Testis (tissue), 3 donors: ENCODE results near the gene ELF1. TPM values are rescaled to one million over a fixed set of nuclear protein-coding genes. Genes with fewer than 3 reads are reported as not detected.

Experiments
- DNase-seq: peaks from one replicate; pipeline ENCODE4 v3.0.0-alpha.2; 2019
- H3K27ac ChIP-seq, 2 donors: fragments of 200-600 bp; sonication (generic); one replicate each; pipeline ENCODE4 v1.5.1; 2019
- H3K27me3 ChIP-seq: fragments of 200-600 bp; sonication (generic); one replicate; pipeline ENCODE4 v1.5.1; 2019
- H3K36me3 ChIP-seq: fragments of 200-600 bp; sonication (generic); one replicate; pipeline ENCODE4 v1.5.1; 2017; ENCODE audit warnings: low read depth; ENCODE audit errors: missing control alignments
- H3K4me1 ChIP-seq: fragments of 200-600 bp; sonication (generic); one replicate; pipeline ENCODE4 v1.5.1; 2019
- H3K4me3 ChIP-seq, 2 donors: fragments of 200-600 bp; sonication (generic); one replicate each; pipeline ENCODE4 v1.5.1; 2017 to 2019
- H3K9me3 ChIP-seq: fragments of 200-600 bp; sonication (generic); one replicate; pipeline ENCODE4 v1.5.1; 2017
- POLR2A ChIP-seq: fragments of 450-650 bp; IDR thresholded peaks from one replicate; pipeline ENCODE4 v1.6.1; 2017; ENCODE audit warnings: antibody characterized with exemption, mild to moderate bottlenecking, moderate library complexity
- WGBS, 2 donors: methylation state at CpG; one replicate each; pipeline ENCODE4 v1.1.5; 2018; 5-methylcytosine and 5-hydroxymethylcytosine counted together
- intact Hi-C: fragments of 100-400 bp; cut with DNase I; formaldehyde crosslinking; loops from one replicate; pipeline ENCODE4 v1.15.1; 2023; ENCODE audit warnings: low total_unique reads
- polyA plus RNA-seq: library from polyadenylated mRNA; stranded (reverse); fragments of 350-450 nt; fragmentation: Illumina TruSeq; extraction: RNeasy Lipid Tissue Mini Kit (QIAGEN cat#74804); gene quantifications from one replicate; pipeline ENCODE4 v1.2.3, GENCODE V29; 2014; ENCODE audit warnings: low read depth, low replicate concordance; ENCODE audit not compliant: insufficient read depth
- total RNA-seq, 2 donors: library from RNA; depleted of rRNA; stranded (reverse); fragments of >200 nt; gene quantifications; one replicate each; pipeline ENCODE4 v1.2.3, GENCODE V29; 2016
- TF ChIP-seq, protein P1 (sequence below), 3 experiments: fragments of 450-650 bp in 2 of 3; fragments of 200-600 bp in 1 of 3; sonication (generic) in 1 of 3; IDR thresholded peaks; one replicate each; pipeline ENCODE4 v1.5.1; 2016 to 2019; ENCODE audit warnings: antibody characterized with exemption in 3 of 3, mild to moderate bottlenecking in 2 of 3, moderate library complexity in 1 of 3

Gene ELF1
- total and polyA plus RNA-seq, 3 donors from 2014 or later = 32.8 to 67.5 (median 54.8) TPM

DNA sequence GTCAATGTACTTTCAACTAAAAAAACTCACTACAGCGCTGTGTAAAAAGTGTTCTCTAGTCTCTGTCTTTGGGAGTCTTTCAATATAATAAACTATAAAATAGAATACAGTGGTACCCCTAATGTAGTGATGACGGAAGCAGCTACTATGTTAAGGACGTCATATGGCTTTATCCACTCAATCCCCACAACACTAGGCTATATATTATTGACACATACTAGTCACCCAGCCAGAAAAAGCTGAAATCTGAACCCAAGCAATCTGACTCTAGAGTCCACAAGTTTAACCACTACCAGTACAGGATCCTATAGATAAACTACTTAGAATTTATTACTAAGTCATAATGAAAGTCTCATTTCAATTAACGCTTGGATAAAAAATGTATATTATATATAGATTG lies 48.3 kb downstream of the ELF1 start:
- WGBS, 2 donors = 90 to 94% methylated on average over 4 of the region's 4 CpGs
- Histone ChIP-seq H3K36me3 (no peaks in the 10 kb centered on the region), H3K4me1 (peaks cover 12% of the 10 kb centered on the region), H3K27ac (no peak overlapping the region), H3K27me3 (no peaks in the 10 kb centered on the region), H3K9me3 (no peaks in the 10 kb centered on the region), H3K4me3 (no peak overlapping the region)
- intact Hi-C loops = no loop called here
- TF ChIP-seq, protein P1, sequence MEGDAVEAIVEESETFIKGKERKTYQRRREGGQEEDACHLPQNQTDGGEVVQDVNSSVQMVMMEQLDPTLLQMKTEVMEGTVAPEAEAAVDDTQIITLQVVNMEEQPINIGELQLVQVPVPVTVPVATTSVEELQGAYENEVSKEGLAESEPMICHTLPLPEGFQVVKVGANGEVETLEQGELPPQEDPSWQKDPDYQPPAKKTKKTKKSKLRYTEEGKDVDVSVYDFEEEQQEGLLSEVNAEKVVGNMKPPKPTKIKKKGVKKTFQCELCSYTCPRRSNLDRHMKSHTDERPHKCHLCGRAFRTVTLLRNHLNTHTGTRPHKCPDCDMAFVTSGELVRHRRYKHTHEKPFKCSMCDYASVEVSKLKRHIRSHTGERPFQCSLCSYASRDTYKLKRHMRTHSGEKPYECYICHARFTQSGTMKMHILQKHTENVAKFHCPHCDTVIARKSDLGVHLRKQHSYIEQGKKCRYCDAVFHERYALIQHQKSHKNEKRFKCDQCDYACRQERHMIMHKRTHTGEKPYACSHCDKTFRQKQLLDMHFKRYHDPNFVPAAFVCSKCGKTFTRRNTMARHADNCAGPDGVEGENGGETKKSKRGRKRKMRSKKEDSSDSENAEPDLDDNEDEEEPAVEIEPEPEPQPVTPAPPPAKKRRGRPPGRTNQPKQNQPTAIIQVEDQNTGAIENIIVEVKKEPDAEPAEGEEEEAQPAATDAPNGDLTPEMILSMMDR (IDR thresholded peaks at IDR 0.05) = no peak
- TF ChIP-seq POLR2A = no peak
- DNase-seq = no peak

DNA sequence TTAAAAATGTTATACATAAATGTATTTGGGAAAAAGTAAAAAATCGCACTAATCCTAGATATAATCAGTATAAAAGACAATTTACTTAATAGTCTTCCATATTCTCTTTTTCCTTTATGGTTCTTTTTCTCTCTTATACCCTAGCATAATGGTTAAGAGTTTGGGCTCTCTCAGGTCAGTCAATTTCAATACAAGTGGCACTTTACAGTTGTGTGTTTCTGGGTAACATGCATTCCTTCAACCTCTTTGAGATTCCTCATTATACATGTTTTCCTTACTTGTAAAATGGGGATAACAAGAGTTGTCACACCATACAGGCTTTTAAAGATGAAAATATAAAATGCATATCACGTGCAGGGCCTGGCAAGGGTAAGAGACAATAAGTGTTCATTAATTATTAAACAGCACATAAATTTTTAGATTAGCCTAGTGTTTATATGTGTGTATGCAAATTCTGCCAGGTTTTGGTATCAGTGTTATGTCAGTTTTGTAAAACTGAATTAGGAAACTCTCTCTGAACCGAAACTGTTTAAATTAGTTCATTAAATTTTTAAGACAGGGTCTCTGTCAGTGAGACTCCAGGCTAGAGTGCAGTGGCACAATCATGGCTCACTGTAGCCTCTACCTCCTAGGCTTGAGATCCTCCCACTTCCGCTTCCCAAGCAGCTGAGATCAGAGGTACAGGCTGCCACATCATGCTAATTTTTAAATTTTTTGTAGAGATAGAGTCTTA lies 49.8 kb downstream of the ELF1 start:
- Histone ChIP-seq H3K27ac (no peak overlapping the region), H3K4me3 (no peak overlapping the region), H3K27me3 (no peaks in the 10 kb centered on the region), H3K36me3 (no peaks in the 10 kb centered on the region), H3K9me3 (no peaks in the 10 kb centered on the region), H3K4me1 (peaks cover 7% of the 10 kb centered on the region)
- no peak for TF ChIP-seq POLR2A
- TF ChIP-seq, protein P1 (IDR thresholded peaks at IDR 0.05) = no peak
- 76 to 83% methylated on average over 4 of the region's 4 CpGs for WGBS, 2 donors
- no peak for DNase-seq
- intact Hi-C loops = no loop called here

GRCh38 chr13:40968416-40969000 lies 50.6 kb downstream of the ELF1 start:
- H3K27ac ChIP-seq = no peak overlapping the region
- no peaks in the 10 kb centered on the region for H3K36me3 ChIP-seq
- no peaks in the 10 kb centered on the region for H3K4me1 ChIP-seq
- 53 to 64% methylated on average over 2 of the region's 2 CpGs for WGBS, 2 donors
- no peak overlapping the region for H3K4me3 ChIP-seq
- no peaks in the 10 kb centered on the region for H3K27me3 ChIP-seq
- TF ChIP-seq, protein P1 (IDR thresholded peaks at IDR 0.05) = no peak
- TF ChIP-seq POLR2A = no peak
- H3K9me3 ChIP-seq = no peaks in the 10 kb centered on the region
- intact Hi-C loops = no loop called here
- no peak for DNase-seq

GRCh38 chr13:40966298-40966697 lies 52.8 kb downstream of the ELF1 start:
- no peak overlapping the region for H3K27ac ChIP-seq
- no peak overlapping the region for H3K4me3 ChIP-seq
- 83 to 86% methylated on average over 3 of the region's 3 CpGs for WGBS, 2 donors
- DNase-seq = no peak
- H3K27me3 ChIP-seq = no peaks in the 10 kb centered on the region
- TF ChIP-seq, protein P1 (IDR thresholded peaks at IDR 0.05) = no peak
- no peak for TF ChIP-seq POLR2A
- H3K36me3 ChIP-seq = no peaks in the 10 kb centered on the region
- intact Hi-C loops = no loop called here
- no peaks in the 10 kb centered on the region for H3K9me3 ChIP-seq
- no peaks in the 10 kb centered on the region for H3K4me1 ChIP-seq

DNA sequence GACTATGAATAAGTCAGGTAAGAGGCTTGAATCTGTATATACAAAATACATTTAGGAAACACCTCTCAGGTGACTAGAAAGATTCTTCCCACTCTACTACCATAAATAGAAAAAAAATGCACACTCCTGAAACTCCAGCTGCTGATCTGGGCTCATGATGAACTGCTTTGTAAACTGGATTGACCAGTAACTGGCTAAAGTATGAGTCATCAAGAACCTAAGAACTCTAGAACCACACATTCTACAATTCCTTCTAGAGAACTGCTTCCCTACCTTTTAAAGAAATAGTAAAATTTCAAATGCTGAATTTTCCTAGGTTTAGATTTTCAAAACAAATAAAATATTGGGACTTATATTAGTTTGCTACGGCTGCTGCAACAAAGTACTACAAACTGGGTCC lies 55.2 kb downstream of the ELF1 start:
- no peak for DNase-seq
- no peaks in the 10 kb centered on the region for H3K36me3 ChIP-seq
- TF ChIP-seq, protein P1 (IDR thresholded peaks at IDR 0.05) = no peak
- TF ChIP-seq POLR2A = no peak
- no peaks in the 10 kb centered on the region for H3K4me1 ChIP-seq
- H3K27ac ChIP-seq = no peak overlapping the region
- H3K27me3 ChIP-seq = no peaks in the 10 kb centered on the region
- H3K4me3 ChIP-seq = no peak overlapping the region
- intact Hi-C loops = no loop called here
- 82 to 95% methylated on average over 1 of the region's 1 CpG for WGBS, 2 donors
- no peaks in the 10 kb centered on the region for H3K9me3 ChIP-seq
